ENCODE data around the gene GLOD4. TPM values are rescaled to one million over a fixed set of nuclear protein-coding genes. Genes with fewer than 3 reads are reported as not detected.

Gene GLOD4
- total RNA-seq, 1 donor from 2014 or later = 79.9 TPM

DNA sequence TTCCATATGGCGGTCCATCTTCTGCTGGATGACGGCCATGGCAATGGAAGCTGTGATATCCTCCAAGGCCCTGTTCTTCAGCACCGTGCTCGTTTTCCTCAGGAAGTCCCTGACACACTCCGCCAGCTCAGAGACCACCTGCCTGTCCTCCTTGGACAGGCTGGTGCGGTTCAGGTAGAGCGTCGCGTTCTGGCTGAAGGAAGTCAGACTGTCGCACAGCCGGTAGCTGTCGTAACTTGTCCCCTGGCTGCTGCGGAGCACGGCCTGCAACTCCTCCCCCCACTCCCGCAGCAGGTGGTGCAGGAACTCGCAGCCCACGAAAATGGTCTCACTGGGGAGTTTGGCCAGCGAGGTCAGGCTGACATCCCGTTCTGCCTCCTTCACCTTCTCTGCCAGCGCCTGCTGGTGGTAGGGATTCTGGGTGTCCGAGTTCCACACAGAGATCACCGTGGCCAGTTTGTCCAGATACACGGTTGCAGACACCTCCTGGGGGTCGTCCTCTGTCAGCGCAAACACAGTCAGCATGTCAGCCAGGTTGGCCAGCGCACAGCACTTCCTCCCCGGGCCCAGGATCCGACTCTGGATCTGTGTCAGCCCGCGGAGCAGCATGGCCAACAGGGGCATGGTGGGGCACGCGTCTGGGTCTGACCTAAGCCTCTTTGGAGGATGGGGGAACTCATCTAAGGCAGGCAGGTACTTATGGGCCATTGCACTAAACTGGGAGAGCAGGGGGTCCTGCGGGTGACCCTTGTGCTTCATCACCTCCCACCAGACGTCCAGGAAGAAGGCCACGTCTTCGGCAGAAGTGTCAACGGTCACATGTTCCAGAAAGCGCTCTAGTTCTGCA is 35.1 kb downstream of the GLOD4 start:
- Mint-ChIP-seq H3K27ac (no peak overlapping the region), H3K4me1 (ENCODE audit: low read depth) (peaks cover 16% of the 10 kb centered on the region), H3K27me3 (no peaks in the 10 kb centered on the region), H3K9me3 (ENCODE audit: low read depth) (no peaks in the 10 kb centered on the region), H3K4me3 (ENCODE audit: low read depth) (no peak overlapping the region), H3K36me3 (ENCODE audit: insufficient read depth) (peaks cover 22% of the 10 kb centered on the region)
- no peak for DNase-seq (ENCODE audit: low spot score, unreplicated experiment)
- TF ChIP-seq, protein P1, sequence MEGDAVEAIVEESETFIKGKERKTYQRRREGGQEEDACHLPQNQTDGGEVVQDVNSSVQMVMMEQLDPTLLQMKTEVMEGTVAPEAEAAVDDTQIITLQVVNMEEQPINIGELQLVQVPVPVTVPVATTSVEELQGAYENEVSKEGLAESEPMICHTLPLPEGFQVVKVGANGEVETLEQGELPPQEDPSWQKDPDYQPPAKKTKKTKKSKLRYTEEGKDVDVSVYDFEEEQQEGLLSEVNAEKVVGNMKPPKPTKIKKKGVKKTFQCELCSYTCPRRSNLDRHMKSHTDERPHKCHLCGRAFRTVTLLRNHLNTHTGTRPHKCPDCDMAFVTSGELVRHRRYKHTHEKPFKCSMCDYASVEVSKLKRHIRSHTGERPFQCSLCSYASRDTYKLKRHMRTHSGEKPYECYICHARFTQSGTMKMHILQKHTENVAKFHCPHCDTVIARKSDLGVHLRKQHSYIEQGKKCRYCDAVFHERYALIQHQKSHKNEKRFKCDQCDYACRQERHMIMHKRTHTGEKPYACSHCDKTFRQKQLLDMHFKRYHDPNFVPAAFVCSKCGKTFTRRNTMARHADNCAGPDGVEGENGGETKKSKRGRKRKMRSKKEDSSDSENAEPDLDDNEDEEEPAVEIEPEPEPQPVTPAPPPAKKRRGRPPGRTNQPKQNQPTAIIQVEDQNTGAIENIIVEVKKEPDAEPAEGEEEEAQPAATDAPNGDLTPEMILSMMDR (IDR thresholded peaks at IDR 0.05; ENCODE audit: unreplicated experiment) = no peak

DNA sequence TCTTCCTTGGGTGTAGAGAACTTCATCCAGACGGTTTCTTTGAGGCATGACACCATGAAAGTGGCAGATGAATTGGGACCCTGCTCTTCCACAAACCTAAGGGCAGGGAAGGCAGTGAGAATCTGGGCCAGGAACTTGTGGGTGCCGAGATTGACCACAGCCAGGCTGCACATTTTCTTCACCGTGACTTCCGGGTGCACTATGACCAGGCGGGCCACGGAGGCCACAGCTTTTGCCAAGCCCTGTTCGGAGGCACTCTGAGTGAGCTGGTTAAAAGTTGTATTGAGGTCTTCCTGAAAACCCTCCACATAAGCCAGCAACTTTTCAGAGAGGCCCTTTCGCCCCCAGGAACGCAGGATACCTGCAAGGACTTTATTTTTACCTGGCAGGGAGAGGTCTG is 35.9 kb downstream of the GLOD4 start:
- Mint-ChIP-seq H3K4me3 (ENCODE audit: low read depth) (no peak overlapping the region), H3K27ac (peak overlapping the region; percentile 29), H3K36me3 (ENCODE audit: insufficient read depth) (peaks cover 22% of the 10 kb centered on the region), H3K4me1 (ENCODE audit: low read depth) (peaks cover 13% of the 10 kb centered on the region), H3K27me3 (no peaks in the 10 kb centered on the region), H3K9me3 (ENCODE audit: low read depth) (no peaks in the 10 kb centered on the region)
- TF ChIP-seq, protein P1 (IDR thresholded peaks at IDR 0.05; ENCODE audit: unreplicated experiment) = no peak
- no peak for DNase-seq (ENCODE audit: low spot score, unreplicated experiment)

DNA sequence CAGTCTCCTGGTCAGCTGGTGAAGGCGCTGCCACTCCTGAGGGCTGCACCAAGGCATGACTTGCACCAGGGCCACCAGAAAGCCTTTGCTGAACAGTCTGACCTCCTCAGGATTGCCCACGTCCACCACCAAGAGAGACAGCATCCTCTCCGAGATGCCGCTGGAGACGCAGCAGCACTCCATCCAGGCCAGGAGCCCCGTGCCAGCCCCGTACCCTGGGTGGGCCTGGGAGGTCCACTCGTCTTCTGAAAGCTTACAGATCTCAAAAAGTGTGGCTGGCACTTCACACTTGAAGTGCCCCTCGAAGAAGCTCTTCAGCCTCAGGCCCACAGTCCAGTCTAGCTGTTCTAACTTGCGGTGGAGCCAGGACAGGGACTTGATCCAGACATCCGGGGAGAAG is 36.7 kb downstream of the GLOD4 start:
- TF ChIP-seq, protein P1 (IDR thresholded peaks at IDR 0.05; ENCODE audit: unreplicated experiment) = no peak
- Mint-ChIP-seq H3K4me3 (ENCODE audit: low read depth) (no peak overlapping the region), H3K36me3 (ENCODE audit: insufficient read depth) (peaks cover 22% of the 10 kb centered on the region), H3K4me1 (ENCODE audit: low read depth) (peaks cover 6% of the 10 kb centered on the region), H3K27ac (no peak overlapping the region), H3K9me3 (ENCODE audit: low read depth) (no peaks in the 10 kb centered on the region), H3K27me3 (no peaks in the 10 kb centered on the region)
- DNase-seq (ENCODE audit: low spot score, unreplicated experiment) = no peak

DNA sequence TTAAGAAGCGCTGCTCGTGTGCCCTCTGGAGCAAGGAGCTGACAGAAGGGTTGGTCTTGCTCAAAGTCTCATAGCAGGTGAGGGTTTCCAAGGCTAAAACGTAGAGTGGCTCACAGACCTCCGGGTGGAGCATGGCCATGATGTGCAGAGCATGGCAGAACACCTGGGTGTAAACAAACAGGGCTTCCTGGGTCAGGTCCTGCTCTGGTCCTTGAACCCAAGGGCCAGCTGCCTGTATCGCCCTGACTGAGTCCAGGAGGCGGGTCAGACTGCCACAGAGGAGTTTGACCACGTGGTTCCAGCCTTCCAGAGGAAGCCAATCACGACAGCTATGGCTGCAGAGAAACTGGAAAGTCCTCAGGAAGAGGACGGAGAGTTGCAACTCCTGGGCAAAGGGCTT is 37.1 kb downstream of the GLOD4 start:
- no peak for DNase-seq (ENCODE audit: low spot score, unreplicated experiment)
- TF ChIP-seq, protein P1 (IDR thresholded peaks at IDR 0.05; ENCODE audit: unreplicated experiment) = no peak
- Mint-ChIP-seq H3K9me3 (ENCODE audit: low read depth) (no peaks in the 10 kb centered on the region), H3K27ac (no peak overlapping the region), H3K27me3 (no peaks in the 10 kb centered on the region), H3K36me3 (ENCODE audit: insufficient read depth) (peaks cover 23% of the 10 kb centered on the region), H3K4me3 (ENCODE audit: low read depth) (no peak overlapping the region), H3K4me1 (ENCODE audit: low read depth) (peaks cover 2% of the 10 kb centered on the region)

DNA sequence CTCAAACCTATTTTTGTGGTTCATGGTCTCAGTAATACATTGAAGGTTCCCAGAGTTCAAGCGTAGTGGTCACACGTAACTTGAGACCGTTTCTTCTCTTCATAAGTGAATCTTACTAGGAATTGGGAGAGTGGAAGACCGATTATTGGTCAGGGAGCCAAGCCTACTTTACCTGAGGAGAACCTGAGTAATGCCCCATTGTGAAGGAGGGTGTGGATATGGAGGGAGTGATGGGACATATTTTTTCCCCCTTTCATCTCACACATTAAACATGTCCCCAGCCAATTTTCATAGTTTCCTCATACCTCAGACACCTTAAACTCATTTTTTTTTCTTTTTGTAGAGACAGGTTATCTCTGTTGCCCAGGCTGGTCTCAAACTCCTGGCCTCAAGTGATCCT is 38.9 kb downstream of the GLOD4 start:
- Mint-ChIP-seq H3K27ac (no peak overlapping the region), H3K36me3 (ENCODE audit: insufficient read depth) (peaks cover 23% of the 10 kb centered on the region), H3K9me3 (ENCODE audit: low read depth) (no peaks in the 10 kb centered on the region), H3K4me3 (ENCODE audit: low read depth) (no peak overlapping the region), H3K27me3 (no peaks in the 10 kb centered on the region), H3K4me1 (ENCODE audit: low read depth) (no peaks in the 10 kb centered on the region)
- TF ChIP-seq, protein P1 (IDR thresholded peaks at IDR 0.05; ENCODE audit: unreplicated experiment) = no peak
- DNase-seq (ENCODE audit: low spot score, unreplicated experiment) = no peak
